Aorta (tissue), 5 donors: ENCODE data around the gene NSUN7. TPM values are rescaled to one million over a fixed set of nuclear protein-coding genes. Genes with fewer than 3 reads are reported as not detected.

Experiments used
- ATAC-seq: fragments of 200-7000 bp; cut with Tn5 transposase; one replicate; pipeline ENCODE4 v1.9.1; 2022; ENCODE audit warnings: moderate library complexity; ENCODE audit not compliant: low FRiP score
- DNase-seq, 2 donors: peaks; one replicate each; pipeline ENCODE4 v3.0.0-alpha.2; 2020
- H3K27ac ChIP-seq, 2 donors: one replicate each; pipeline ENCODE4 v1.5.1; 2013; ENCODE audit warnings: low read length in 2 of 2, mild to moderate bottlenecking in 2 of 2, moderate library complexity in 2 of 2, control low read depth in 1 of 2, inconsistent platforms in 1 of 2, low read depth in 1 of 2
- H3K27me3 ChIP-seq, 2 donors: one replicate each; pipeline ENCODE4 v1.6.1; 2013; ENCODE audit warnings: control low read depth in 1 of 2, low read length in 1 of 2, mild to moderate bottlenecking in 1 of 2, moderate library complexity in 1 of 2; ENCODE audit not compliant: insufficient read depth in 2 of 2, control insufficient read depth in 1 of 2
- H3K36me3 ChIP-seq, 2 donors: one replicate each; pipeline ENCODE4 v1.6.1; 2013; ENCODE audit warnings: control low read depth in 1 of 2, low read length in 1 of 2, mild to moderate bottlenecking in 1 of 2; ENCODE audit not compliant: insufficient read depth in 2 of 2, control insufficient read depth in 1 of 2
- H3K4me1 ChIP-seq, 2 donors: one replicate each; pipeline ENCODE4 v1.6.1; 2013; ENCODE audit warnings: low read length in 2 of 2, control low read depth in 1 of 2, mild to moderate bottlenecking in 1 of 2, moderate library complexity in 1 of 2; ENCODE audit not compliant: insufficient read depth in 2 of 2, control insufficient read depth in 1 of 2
- H3K4me3 ChIP-seq, 2 donors: one replicate each; pipeline ENCODE4 v1.5.1; 2013; ENCODE audit warnings: low read length in 2 of 2, control low read depth in 1 of 2, mild to moderate bottlenecking in 1 of 2
- H3K9me3 ChIP-seq: one replicate; pipeline ENCODE4 v1.6.1; 2013; ENCODE audit warnings: mild to moderate bottlenecking, low read length; ENCODE audit not compliant: control insufficient read depth
- WGBS, 2 donors: extraction: QIAGEN DNeasy Blood & Tissue Kit; methylation state at CpG; one replicate each; pipeline ENCODE4 v1.1.7; 2013; 5-methylcytosine and 5-hydroxymethylcytosine counted together
- intact Hi-C, 2 donors: fragments of 100-400 bp; cut with DNase I; formaldehyde crosslinking; loops; one replicate each; pipeline versions ENCODE4 v1.14.2 to v1.15.0; 2022
- polyA plus RNA-seq, 2 donors: library from polyadenylated mRNA; stranded (reverse); fragments of 200-250 nt; gene quantifications; one replicate each; pipeline ENCODE4 v1.2.3, GENCODE V29; 2013
- total RNA-seq, 2 donors: library from RNA; stranded (reverse); fragmentation: NEBNext Ultra II Directional; extraction: Animal tissue kit (Norgen Biotek cat#: 25700); gene quantifications; one replicate each; pipeline ENCODE4 v1.2.1, GENCODE V29; 2021
- donor health status: healthy with polysubstance abuse.
- donor health status: Bipolar disorder and iron deficiency.
- donor health status: DM: no; HTN: no; CAD: no.
- donor health status: DM: no; HTN: no; CAD: no.
- donor health status: DM: yes; HTN: yes; CAD: no.

NSUN7 gene
- total and polyA plus RNA-seq, 4 donors: 0.75 to 16.3 (median 5.8) TPM

DNA sequence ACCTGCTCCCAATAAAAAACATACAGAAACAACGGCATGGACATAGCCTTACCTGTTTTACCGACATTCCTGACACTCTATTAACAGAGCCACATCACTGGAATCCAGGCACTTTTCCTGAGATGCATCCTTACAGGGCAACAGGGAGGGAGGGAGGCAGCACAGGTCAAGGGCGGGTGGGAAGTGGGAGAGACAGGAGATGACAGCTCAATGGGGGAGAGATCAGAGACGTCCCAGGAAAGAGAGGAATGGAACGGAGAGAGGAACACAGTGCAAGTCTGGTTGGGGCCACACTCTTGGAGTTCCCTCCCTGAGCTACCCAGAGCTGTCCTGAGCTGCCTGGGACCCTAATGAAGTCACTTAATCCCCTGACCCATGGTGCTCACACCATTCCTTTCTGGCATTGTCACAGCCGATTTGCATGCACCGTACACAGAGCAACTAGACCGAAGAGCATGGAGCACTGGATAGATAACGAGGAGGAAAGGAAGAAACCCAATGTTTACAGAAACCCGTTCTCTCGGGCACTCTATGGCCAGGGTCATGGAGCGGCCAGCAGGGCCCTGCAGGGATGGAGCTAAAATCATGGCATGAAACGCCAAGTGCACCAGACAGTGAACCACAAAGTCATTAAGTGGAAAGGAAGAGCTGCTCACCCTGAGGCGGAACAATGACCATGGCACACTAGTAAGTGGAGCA, 93.1 kb downstream of the NSUN7 start:
- WGBS, 2 donors: 85 to 86% methylated on average over 14 of the region's 14 CpGs
- Histone ChIP-seq H3K4me1 (peaks cover 0 to 2% of the 10 kb centered on the region in 2 donors), H3K9me3 (no peaks in the 10 kb centered on the region), H3K27ac (no peak overlapping the region), H3K27me3 (no peaks in the 10 kb centered on the region), H3K36me3 (no peaks in the 10 kb centered on the region), H3K4me3 (no peak overlapping the region)
- DNase-seq (no peak), ATAC-seq (no peak)
- intact Hi-C loops: no loop called here

DNA sequence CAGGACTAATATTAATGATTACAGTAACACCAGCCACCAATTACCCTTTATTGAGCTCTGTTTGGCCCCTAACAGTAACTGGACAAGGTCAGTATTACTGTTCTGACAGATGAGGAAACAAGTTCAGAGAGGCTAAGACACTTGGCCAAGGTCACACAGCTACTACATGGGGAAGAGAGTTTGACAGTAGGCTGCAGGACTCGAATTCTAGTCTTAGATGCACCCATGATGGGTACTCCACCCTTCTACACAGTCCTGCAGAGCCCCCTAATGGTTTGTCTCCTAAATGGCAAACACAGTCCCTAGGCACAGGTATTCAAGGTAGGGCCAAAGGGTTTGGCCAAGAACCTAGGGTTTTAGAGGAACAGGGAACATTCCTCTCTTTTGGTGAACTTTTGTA, 93.9 kb downstream of the NSUN7 start:
- Histone ChIP-seq H3K4me3 (no peak overlapping the region), H3K36me3 (no peaks in the 10 kb centered on the region), H3K27ac (peak overlapping the region; percentile 20 to 85), H3K4me1 (peaks cover 0 to 2% of the 10 kb centered on the region in 2 donors), H3K27me3 (no peaks in the 10 kb centered on the region), H3K9me3 (no peaks in the 10 kb centered on the region)
- no peak for ATAC-seq
- DNase-seq: no peak
- WGBS, 2 donors: 88 to 95% methylated on average over 1 of the region's 1 CpG
- intact Hi-C loops: no loop called here

DNA sequence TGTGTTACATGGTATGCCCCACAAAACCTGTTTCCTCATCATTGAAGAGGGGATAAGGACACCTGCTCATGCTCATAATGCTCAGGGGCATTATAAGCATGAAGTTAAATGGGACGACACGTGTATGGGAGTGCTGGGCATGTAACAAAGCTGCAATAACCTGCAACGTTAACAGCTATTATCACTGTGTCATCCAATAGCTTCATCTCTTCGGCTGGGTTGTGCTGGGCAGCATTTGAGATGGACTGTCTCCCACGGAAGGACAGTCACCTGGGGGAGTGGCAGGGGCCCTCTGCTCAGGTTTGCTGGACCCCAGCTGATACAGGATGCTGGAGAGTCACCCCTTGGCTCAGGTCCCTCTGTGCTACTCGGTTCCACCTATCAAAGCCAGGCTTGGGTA, 94.5 kb downstream of the NSUN7 start:
- Histone ChIP-seq H3K9me3 (no peaks in the 10 kb centered on the region), H3K4me1 (peaks cover 0 to 2% of the 10 kb centered on the region in 2 donors), H3K4me3 (no peak overlapping the region), H3K36me3 (no peaks in the 10 kb centered on the region), H3K27me3 (no peaks in the 10 kb centered on the region), H3K27ac (peak overlapping the region; percentile 20 to 85)
- intact Hi-C loops: no loop called here
- ATAC-seq (no peak), DNase-seq (no peak)
- WGBS, 2 donors: 75 to 76% methylated on average over 6 of the region's 6 CpGs

DNA sequence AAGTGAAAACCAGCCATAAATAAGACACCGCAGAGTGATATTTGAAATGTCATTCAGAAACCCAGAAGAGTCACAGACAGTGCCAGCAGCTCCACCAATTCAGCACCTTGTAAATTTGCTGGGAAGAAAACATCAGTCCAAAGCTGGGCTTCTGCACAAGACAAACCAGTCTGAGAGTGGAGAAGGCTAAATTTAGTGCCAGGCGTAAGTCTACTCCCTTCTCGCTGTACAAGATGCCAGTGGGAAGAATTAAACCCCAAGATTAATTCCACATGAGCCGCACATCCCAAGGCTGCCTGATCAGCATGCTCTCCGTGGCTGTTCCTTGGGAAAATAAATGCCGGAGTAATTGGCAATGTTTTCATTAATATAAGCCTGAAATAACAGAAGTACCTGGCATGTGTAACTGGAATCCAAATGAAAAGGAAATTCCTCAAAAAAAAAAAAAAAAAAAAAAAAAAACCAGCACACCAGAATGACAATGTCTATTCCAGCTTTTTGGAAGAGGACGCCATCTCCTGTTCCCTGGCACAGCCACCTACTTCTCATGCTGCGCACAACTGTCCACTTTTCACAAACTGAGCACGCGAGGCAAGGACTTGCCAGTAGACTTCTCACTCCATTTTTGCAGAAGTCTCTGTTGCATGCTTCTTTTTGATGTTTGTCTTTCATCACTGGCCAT, 95.5 kb downstream of the NSUN7 start:
- Histone ChIP-seq H3K9me3 (no peaks in the 10 kb centered on the region), H3K27ac (peak overlapping the region in 1 of 2 donors; percentile 70), H3K4me3 (no peak overlapping the region), H3K36me3 (no peaks in the 10 kb centered on the region), H3K27me3 (no peaks in the 10 kb centered on the region), H3K4me1 (peaks cover 0 to 2% of the 10 kb centered on the region in 2 donors)
- WGBS, 2 donors: 4 to 13% methylated on average over 10 of the region's 10 CpGs
- ATAC-seq (peak; percentile 56), DNase-seq (no peak)
- intact Hi-C loops: no loop called here

DNA sequence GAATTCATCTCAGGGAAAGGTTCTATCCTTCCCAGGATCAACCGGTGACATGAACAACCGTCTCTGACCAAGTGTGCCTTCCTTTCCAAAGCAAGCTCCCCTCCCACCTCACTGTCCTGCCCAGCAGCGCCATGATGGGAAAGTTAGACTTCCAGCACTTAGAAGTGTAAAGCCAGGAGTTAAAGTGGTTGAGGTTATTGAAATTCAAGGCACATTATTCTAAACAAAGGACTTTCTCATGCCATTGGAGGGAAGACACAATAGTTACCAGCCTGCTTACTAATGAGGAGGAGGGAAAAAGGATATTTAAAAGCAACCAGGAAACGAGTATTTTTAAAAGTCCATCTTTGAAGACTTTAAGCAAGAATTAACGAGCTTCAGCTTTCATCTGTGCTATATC, 96.8 kb downstream of the NSUN7 start:
- DNase-seq (no peak), ATAC-seq (no peak)
- WGBS, 2 donors: 94 to 95% methylated on average over 5 of the region's 5 CpGs
- Histone ChIP-seq H3K9me3 (no peaks in the 10 kb centered on the region), H3K4me3 (no peak overlapping the region), H3K27me3 (no peaks in the 10 kb centered on the region), H3K27ac (no peak overlapping the region), H3K4me1 (peaks cover 0 to 2% of the 10 kb centered on the region in 2 donors), H3K36me3 (no peaks in the 10 kb centered on the region)
- intact Hi-C loops: no loop called here

DNA sequence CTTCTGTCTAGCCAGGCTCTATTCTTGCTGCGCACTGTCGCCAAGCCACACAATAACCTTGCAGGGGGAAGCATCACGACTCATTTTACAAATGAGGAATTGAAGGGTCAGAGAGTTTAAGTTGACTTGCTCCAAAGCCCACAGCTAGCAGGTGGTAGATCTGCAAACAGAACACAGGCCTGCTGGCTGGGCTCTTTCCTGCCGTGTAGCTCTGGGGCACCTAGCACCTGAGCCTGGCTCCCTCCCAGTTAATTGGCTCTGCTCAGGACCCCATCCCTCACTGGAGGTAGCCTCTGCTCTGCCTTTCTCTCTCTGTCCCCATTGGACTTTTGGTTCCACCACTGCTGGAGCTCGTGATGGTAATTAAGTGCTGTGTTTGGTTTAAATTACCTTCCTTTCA, 98.5 kb downstream of the NSUN7 start:
- DNase-seq (no peak), ATAC-seq (no peak)
- Histone ChIP-seq H3K4me3 (no peak overlapping the region), H3K4me1 (peaks cover 0 to 2% of the 10 kb centered on the region in 2 donors), H3K9me3 (no peaks in the 10 kb centered on the region), H3K27me3 (no peaks in the 10 kb centered on the region), H3K36me3 (no peaks in the 10 kb centered on the region), H3K27ac (no peak overlapping the region)
- 84 to 87% methylated on average over 5 of the region's 5 CpGs for WGBS, 2 donors
- intact Hi-C loops: no loop called here

DNA sequence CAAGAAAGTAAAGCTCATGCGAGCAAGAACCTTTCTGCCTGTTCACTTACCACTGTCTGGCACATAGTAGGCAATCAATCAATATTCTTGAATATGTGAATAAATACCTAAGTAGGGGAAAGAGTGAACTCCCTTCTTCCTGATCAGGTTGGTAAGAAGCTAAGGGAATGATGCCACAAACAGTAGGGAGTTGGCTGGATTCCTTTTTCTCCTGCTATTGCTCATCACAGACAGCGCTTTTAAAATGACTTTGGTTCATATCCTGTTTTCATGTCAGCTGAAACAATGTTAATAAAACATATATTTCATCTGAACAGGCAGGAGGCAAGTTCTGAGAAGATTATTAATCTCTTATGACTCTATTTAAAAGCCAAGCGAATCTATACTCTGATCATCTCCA, 99.2 kb downstream of the NSUN7 start:
- H3K4me1 ChIP-seq: no peaks in the 10 kb centered on the region
- DNase-seq (no peak), ATAC-seq (no peak)
- no peaks in the 10 kb centered on the region for H3K9me3 ChIP-seq
- no peak overlapping the region for H3K4me3 ChIP-seq
- WGBS, 2 donors: 91 to 97% methylated on average over 3 of the region's 3 CpGs
- intact Hi-C loops: no loop called here
- no peaks in the 10 kb centered on the region for H3K27me3 ChIP-seq
- H3K27ac ChIP-seq: no peak overlapping the region
- peaks cover 0 to 1% of the 10 kb centered on the region in 2 donors for H3K36me3 ChIP-seq

- Histone ChIP-seq H3K27me3 (no peaks in the 10 kb centered on the region), H3K27ac (no peak overlapping the region), H3K9me3 (no peaks in the 10 kb centered on the region), H3K4me3 (no peak overlapping the region), H3K4me1 (no peaks in the 10 kb centered on the region), H3K36me3 (peaks cover 0 to 1% of the 10 kb centered on the region in 2 donors)
- intact Hi-C loops: no loop called here
- no peak for ATAC-seq
- no peak for DNase-seq
- 91 to 92% methylated on average over 4 of the region's 4 CpGs for WGBS, 2 donors
Observed at GRCh38 chr4:40850496-40850895, 100.7 kb downstream of the NSUN7 start.
